ENCODE results near the gene PRDM12. TPM values are rescaled to one million over a fixed set of nuclear protein-coding genes. Genes with fewer than 3 reads are reported as not detected.

The PRDM12 gene
- total and polyA plus RNA-seq, 2 experiments from 2014 or later, result 0.11 TPM; not detected in 1

GRCh38 chr9:130669965-130670364 is 5.6 kb downstream of the PRDM12 start:
- peaks cover 6% of the 10 kb centered on the region; the same call in 1 of the 3 replicates for H3K9me3 Mint-ChIP-seq
- H3K79me2 ChIP-seq (replicated peaks; ENCODE audit: insufficient read depth), result no peaks in the 10 kb centered on the region
- TF ChIP-seq ETS1 (IDR thresholded peaks at IDR 0.05) (no peak), POLR2AphosphoS5 (IDR thresholded peaks at IDR 0.05; ENCODE audit: low read depth) (no peak), EZH2 (IDR thresholded peaks at IDR 0.05; ENCODE audit: low read depth, unreplicated experiment) (no peak), STAT1 (IDR thresholded peaks at IDR 0.05; ENCODE audit: unreplicated experiment) (no peak), EZH2phosphoT487 (IDR thresholded peaks at IDR 0.05; ENCODE audit: unreplicated experiment) (no peak), NANOG (IDR thresholded peaks at IDR 0.05; ENCODE audit: borderline replicate concordance) (no peak), ZNF331 (CRISPR knock-in tag; IDR thresholded peaks at IDR 0.05; ENCODE audit: low read depth) (no peak), REST (IDR thresholded peaks at IDR 0.05; ENCODE audit: unreplicated experiment) (no peak), ZNF114 (CRISPR knock-in tag; IDR thresholded peaks at IDR 0.05) (no peak), ZNF462 (CRISPR knock-in tag; IDR thresholded peaks at IDR 0.05) (no peak), JUNB (IDR thresholded peaks at IDR 0.05; ENCODE audit: unreplicated experiment) (no peak), CTCF (conservative IDR thresholded peaks at IDR 0.05; ENCODE audit: low read depth in 2 of 2) (no peak), CREB1 (CRISPR knock-in tag; IDR thresholded peaks at IDR 0.05; ENCODE audit: low read depth) (no peak)
- H3K4me1 Mint-ChIP-seq, result peaks cover 8% of the 10 kb centered on the region
- ATAC-seq (no peak), DNase-seq (ENCODE audit: low spot score) (no peak)
- H3K36me3 ChIP-seq (ENCODE audit: insufficient read depth), result no peaks in the 10 kb centered on the region
- H3K27me3 ChIP-seq (ENCODE audit: insufficient read depth), result peaks cover 51% of the 10 kb centered on the region
- H3K36me3 Mint-ChIP-seq (ENCODE audit: low read depth), result no peaks in the 10 kb centered on the region; the same call in 2 of the 3 replicates
- no peaks in the 10 kb centered on the region for H3K9me2 ChIP-seq (ENCODE audit: insufficient read depth)
- H2AFZ ChIP-seq, result no peak overlapping the region
- H3K27ac Mint-ChIP-seq, result no peak overlapping the region
- no peaks in the 10 kb centered on the region for H4K20me1 ChIP-seq (replicated peaks; ENCODE audit: insufficient read depth)
- peaks cover 50% of the 10 kb centered on the region for H3K27me3 Mint-ChIP-seq (ENCODE audit: insufficient read depth, low read depth, poor library complexity)
- no peak overlapping the region for H3K4me2 ChIP-seq
- no peak overlapping the region for H3K27ac ChIP-seq (ENCODE audit: low read depth)
- H3K4me3 Mint-ChIP-seq, result no peak overlapping the region
- peaks cover 8% of the 10 kb centered on the region; the same call in 1 of the 2 replicates for H3K4me1 ChIP-seq (ENCODE audit: insufficient read depth)
- no peak overlapping the region for H3K4me3 ChIP-seq
- H3F3A ChIP-seq (replicated peaks; ENCODE audit: low read depth), result no peaks in the 10 kb centered on the region

All from GM23338 (cell line).